ENCODE results near the gene HBD. TPM values are rescaled to one million over a fixed set of nuclear protein-coding genes. Genes with fewer than 3 reads are reported as not detected.

Gene HBD
- total RNA-seq, 1 experiment from 2014 or later = not detected

DNA sequence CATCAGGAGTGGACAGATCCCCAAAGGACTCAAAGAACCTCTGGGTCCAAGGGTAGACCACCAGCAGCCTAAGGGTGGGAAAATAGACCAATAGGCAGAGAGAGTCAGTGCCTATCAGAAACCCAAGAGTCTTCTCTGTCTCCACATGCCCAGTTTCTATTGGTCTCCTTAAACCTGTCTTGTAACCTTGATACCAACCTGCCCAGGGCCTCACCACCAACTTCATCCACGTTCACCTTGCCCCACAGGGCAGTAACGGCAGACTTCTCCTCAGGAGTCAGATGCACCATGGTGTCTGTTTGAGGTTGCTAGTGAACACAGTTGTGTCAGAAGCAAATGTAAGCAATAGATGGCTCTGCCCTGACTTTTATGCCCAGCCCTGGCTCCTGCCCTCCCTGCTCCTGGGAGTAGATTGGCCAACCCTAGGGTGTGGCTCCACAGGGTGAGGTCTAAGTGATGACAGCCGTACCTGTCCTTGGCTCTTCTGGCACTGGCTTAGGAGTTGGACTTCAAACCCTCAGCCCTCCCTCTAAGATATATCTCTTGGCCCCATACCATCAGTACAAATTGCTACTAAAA is 7.5 kb downstream of the HBD start, which contains the start of gene HBB:
Gene HBB, minus strand, starts transcription at position 340 of the 579 bp plus-strand sequence. Its CDS starts 50 bp downstream, at position 290.
- POLR2A ChIA-PET = no interaction called here

DNA sequence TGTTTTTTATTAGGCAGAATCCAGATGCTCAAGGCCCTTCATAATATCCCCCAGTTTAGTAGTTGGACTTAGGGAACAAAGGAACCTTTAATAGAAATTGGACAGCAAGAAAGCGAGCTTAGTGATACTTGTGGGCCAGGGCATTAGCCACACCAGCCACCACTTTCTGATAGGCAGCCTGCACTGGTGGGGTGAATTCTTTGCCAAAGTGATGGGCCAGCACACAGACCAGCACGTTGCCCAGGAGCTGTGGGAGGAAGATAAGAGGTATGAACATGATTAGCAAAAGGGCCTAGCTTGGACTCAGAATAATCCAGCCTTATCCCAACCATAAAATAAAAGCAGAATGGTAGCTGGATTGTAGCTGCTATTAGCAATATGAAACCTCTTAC is 8.8 kb downstream of the HBD start:
- intact Hi-C loops (cut with micrococcal nuclease; ENCODE audit: unreplicated experiment) = no loop called here
- ChIA-PET POLR2A (no interaction called here), CTCF (no interaction called here)
- Histone ChIP-seq H3K36me3 (ENCODE audit: control insufficient read depth, insufficient read depth, low read length) (no peaks in the 10 kb centered on the region), H3K27me3 (replicated peaks; ENCODE audit: control insufficient read depth, insufficient read depth, low read length) (no peaks in the 10 kb centered on the region), H3K4me3 (ENCODE audit: low read depth, low read length) (no peak overlapping the region), H3K9me3 (no peaks in the 10 kb centered on the region), H3K4me1 (no peaks in the 10 kb centered on the region)
- TF ChIP-seq, protein P1, sequence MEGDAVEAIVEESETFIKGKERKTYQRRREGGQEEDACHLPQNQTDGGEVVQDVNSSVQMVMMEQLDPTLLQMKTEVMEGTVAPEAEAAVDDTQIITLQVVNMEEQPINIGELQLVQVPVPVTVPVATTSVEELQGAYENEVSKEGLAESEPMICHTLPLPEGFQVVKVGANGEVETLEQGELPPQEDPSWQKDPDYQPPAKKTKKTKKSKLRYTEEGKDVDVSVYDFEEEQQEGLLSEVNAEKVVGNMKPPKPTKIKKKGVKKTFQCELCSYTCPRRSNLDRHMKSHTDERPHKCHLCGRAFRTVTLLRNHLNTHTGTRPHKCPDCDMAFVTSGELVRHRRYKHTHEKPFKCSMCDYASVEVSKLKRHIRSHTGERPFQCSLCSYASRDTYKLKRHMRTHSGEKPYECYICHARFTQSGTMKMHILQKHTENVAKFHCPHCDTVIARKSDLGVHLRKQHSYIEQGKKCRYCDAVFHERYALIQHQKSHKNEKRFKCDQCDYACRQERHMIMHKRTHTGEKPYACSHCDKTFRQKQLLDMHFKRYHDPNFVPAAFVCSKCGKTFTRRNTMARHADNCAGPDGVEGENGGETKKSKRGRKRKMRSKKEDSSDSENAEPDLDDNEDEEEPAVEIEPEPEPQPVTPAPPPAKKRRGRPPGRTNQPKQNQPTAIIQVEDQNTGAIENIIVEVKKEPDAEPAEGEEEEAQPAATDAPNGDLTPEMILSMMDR (IDR thresholded peaks at IDR 0.05; ENCODE audit: insufficient read depth in 1 of 2, low read depth in 1 of 2, low read length in 1 of 2, severe bottlenecking in 1 of 2, unreplicated experiment in 1 of 2) = no peak
- DNase-seq = no peak
- peaks cover 3% of the 10 kb centered on the region for H3K27me3 Mint-ChIP-seq (ENCODE audit: insufficient read depth, unreplicated experiment)
- no peak overlapping the region for H3K27ac Mint-ChIP-seq (ENCODE audit: unreplicated experiment)
- peaks cover 6% of the 10 kb centered on the region for H3K9me3 Mint-ChIP-seq (ENCODE audit: unreplicated experiment)
- no peaks in the 10 kb centered on the region for H3K36me3 Mint-ChIP-seq (ENCODE audit: insufficient read depth, unreplicated experiment)
- no peaks in the 10 kb centered on the region for H3K4me1 Mint-ChIP-seq (ENCODE audit: low read depth, unreplicated experiment)
- no TSS peak for BruUV-seq (replicated peaks)
- H3K4me3 Mint-ChIP-seq (ENCODE audit: unreplicated experiment) = no peak overlapping the region

More for the DNA sequence above, 7.5 kb downstream of the HBD start, which contains the start of gene HBB:
- Mint-ChIP-seq H3K9me3 (ENCODE audit: unreplicated experiment) (no peaks in the 10 kb centered on the region), H3K4me3 (ENCODE audit: unreplicated experiment) (no peak within 1 kb of the TSS), H3K27me3 (ENCODE audit: insufficient read depth, unreplicated experiment) (no peaks in the 10 kb centered on the region), H3K4me1 (ENCODE audit: low read depth, unreplicated experiment) (no peaks in the 10 kb centered on the region), H3K36me3 (ENCODE audit: insufficient read depth, unreplicated experiment) (no peaks in the 10 kb centered on the region), H3K27ac (ENCODE audit: unreplicated experiment) (no peak within 1 kb of the TSS)
- CTCF ChIA-PET = interaction anchor here (0.7 kb wide), 1 partner anchor 12 kb away, joined by 3 read pairs; no protein-coding TSS in a partner anchor
- no TSS peak for BruUV-seq (replicated peaks)
- TF ChIP-seq, protein P1 (IDR thresholded peaks at IDR 0.05; ENCODE audit: insufficient read depth in 1 of 2, low read depth in 1 of 2, low read length in 1 of 2, severe bottlenecking in 1 of 2, unreplicated experiment in 1 of 2) = no peak
- no peak for DNase-seq
- no peaks in the 10 kb centered on the region for H3K4me1 ChIP-seq
- no peaks in the 10 kb centered on the region for H3K27me3 ChIP-seq (replicated peaks; ENCODE audit: control insufficient read depth, insufficient read depth, low read length)
- intact Hi-C loops (cut with micrococcal nuclease; ENCODE audit: unreplicated experiment) = no loop called here
- H3K4me3 ChIP-seq (ENCODE audit: low read depth, low read length) = no peak within 1 kb of the TSS
- no peaks in the 10 kb centered on the region for H3K9me3 ChIP-seq
- H3K36me3 ChIP-seq (ENCODE audit: control insufficient read depth, insufficient read depth, low read length) = no peaks in the 10 kb centered on the region

DNA sequence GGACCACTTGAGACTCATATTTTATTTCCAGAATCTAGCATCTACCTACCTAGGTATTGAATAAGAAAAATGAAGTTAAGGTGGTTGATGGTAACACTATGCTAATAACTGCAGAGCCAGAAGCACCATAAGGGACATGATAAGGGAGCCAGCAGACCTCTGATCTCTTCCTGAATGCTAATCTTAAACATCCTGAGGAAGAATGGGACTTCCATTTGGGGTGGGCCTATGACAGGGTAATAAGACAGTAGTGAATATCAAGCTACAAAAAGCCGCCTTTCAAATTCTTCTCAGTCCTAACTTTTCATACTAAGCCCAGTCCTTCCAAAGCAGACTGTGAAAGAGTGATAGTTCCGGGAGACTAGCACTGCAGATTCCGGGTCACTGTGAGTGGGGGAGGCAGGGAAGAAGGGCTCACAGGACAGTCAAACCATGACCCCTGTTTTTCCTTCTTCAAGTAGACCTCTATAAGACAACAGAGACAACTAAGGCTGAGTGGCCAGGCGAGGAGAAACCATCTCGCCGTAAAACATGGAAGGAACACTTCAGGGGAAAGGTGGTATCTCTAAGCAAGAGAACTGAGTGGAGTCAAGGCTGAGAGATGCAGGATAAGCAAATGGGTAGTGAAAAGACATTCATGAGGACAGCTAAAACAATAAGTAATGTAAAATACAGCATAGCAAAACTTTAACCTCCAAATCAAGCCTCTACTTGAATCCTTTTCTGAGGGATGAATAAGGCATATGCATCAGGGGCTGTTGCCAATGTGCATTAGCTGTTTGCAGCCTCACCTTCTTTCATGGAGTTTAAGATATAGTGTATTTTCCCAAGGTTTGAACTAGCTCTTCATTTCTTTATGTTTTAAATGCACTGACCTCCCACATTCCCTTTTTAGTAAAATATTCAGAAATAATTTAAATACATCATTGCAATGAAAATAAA is 9.5 kb downstream of the HBD start:
- H3K36me3 Mint-ChIP-seq (ENCODE audit: insufficient read depth, unreplicated experiment) = no peaks in the 10 kb centered on the region
- DNase-seq = no peak
- CTCF ChIA-PET = no interaction called here
- intact Hi-C loops (cut with micrococcal nuclease; ENCODE audit: unreplicated experiment) = no loop called here
- POLR2A ChIA-PET = no interaction called here
- Histone ChIP-seq H3K9me3 (no peaks in the 10 kb centered on the region), H3K36me3 (ENCODE audit: control insufficient read depth, insufficient read depth, low read length) (no peaks in the 10 kb centered on the region), H3K4me1 (no peaks in the 10 kb centered on the region), H3K4me3 (ENCODE audit: low read depth, low read length) (no peak overlapping the region), H3K27me3 (replicated peaks; ENCODE audit: control insufficient read depth, insufficient read depth, low read length) (no peaks in the 10 kb centered on the region)
- TF ChIP-seq, protein P1 (IDR thresholded peaks at IDR 0.05; ENCODE audit: insufficient read depth in 1 of 2, low read depth in 1 of 2, low read length in 1 of 2, severe bottlenecking in 1 of 2, unreplicated experiment in 1 of 2) = no peak
- no peak overlapping the region for H3K27ac Mint-ChIP-seq (ENCODE audit: unreplicated experiment)
- no peaks in the 10 kb centered on the region for H3K4me1 Mint-ChIP-seq (ENCODE audit: low read depth, unreplicated experiment)
- no peak overlapping the region for H3K4me3 Mint-ChIP-seq (ENCODE audit: unreplicated experiment)
- BruUV-seq (replicated peaks) = no TSS peak
- H3K27me3 Mint-ChIP-seq (ENCODE audit: insufficient read depth, unreplicated experiment) = peaks cover 3% of the 10 kb centered on the region
- peaks cover 9% of the 10 kb centered on the region for H3K9me3 Mint-ChIP-seq (ENCODE audit: unreplicated experiment)

Measured in Caco-2 (cell line).